ENCODE data around the gene AP2M1. TPM values are rescaled to one million over a fixed set of nuclear protein-coding genes. Genes with fewer than 3 reads are reported as not detected.

The AP2M1 gene
- total and polyA plus RNA-seq, 2 of the 8 experiments (the other 6 are each of a cell fraction or from before 2014, with no cell fraction given): 403 to 454 TPM

DNA sequence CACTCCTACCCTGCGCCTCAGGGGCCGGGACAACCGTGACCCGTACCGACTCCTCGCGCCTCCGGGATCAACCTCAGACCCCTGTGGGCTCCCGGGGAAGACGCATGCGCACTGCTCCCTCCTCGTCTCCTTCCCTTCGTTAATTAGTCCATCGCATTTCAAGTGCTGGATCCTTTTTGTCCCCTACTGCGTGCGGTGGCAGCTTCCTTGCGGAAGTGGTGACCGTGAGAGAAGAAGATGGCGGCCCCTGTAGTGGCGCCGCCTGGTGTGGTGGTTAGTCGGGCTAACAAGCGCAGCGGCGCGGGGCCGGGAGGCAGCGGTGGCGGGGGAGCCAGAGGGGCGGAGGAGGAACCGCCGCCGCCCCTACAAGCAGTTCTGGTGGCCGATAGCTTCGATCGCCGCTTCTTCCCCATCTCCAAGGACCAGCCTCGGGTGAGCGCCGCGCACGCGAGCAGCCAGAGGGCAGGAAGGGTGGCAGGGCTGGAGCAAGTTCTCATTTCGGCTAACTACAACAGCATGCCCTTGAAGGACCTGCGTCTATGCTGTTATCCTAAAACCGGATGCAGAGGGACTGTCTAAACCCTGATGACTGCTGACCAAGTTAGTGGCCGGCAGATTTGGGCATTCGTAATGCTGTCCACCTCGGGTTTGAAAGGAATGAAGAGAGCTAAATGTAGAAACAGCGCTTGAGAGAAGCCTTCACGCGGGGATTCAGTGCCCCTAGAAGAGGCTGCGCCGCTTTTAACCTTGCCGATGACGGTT, 39.3 kb upstream of the AP2M1 start, which contains the start of gene EIF2B5:
Gene EIF2B5, plus strand, starts transcription at position 210 of the 762 bp plus-strand sequence. Its CDS starts 28 bp downstream, at position 238.
- Histone ChIP-seq H3K23ac (ENCODE audit: insufficient read length) (no peak within 1 kb of the TSS), H3K4me2 (ENCODE audit: insufficient read depth in 1 of 2, low read depth in 2 of 2, low read length in 2 of 2) (peak within 1 kb of the TSS; percentile 89 to 99), H4K20me1 (replicated peaks in 1 of 2; ENCODE audit: control insufficient read depth in 1 of 2, insufficient read depth in 2 of 2, low read length in 2 of 2) (peaks cover 0 to 2% of the 10 kb centered on the region in 2 experiments), H4K8ac (ENCODE audit: extremely low read depth, insufficient read depth, low read length) (peak within 1 kb of the TSS; percentile 88; the same call in 1 of the 2 replicates), H3K4ac (replicated peaks; ENCODE audit: insufficient read length, low read depth, low read length) (no peak within 1 kb of the TSS), H3K27ac (ENCODE audit: low read depth, low read length) (peak within 1 kb of the TSS; percentile 32; the same call in 1 of the 2 replicates), H2BK120ac (replicated peaks; ENCODE audit: low read depth, low read length) (no peak within 1 kb of the TSS), H3K36me3 (ENCODE audit: control insufficient read depth in 2 of 4, insufficient read depth in 4 of 4, low read length in 3 of 4) (peaks cover 0 to 5% (median 1%) of the 10 kb centered on the region in 4 experiments; a peak in 3 of 8 replicates), H2AK5ac (ENCODE audit: low read depth, low read length) (no peak within 1 kb of the TSS), H3K4me3 (ENCODE audit: extremely low read depth in 1 of 4, insufficient read depth in 2 of 4, low read depth in 3 of 4, low read length in 4 of 4) (peak within 1 kb of the TSS; percentile 82 to 98 (median 88)), H3K18ac (ENCODE audit: extremely low read depth, low read length) (peak within 1 kb of the TSS; percentile 79), H2BK5ac (ENCODE audit: low read depth, low read length) (peak within 1 kb of the TSS; percentile 82), H2AFZ (ENCODE audit: low read length) (peak within 1 kb of the TSS; percentile 81), H3K23me2 (ENCODE audit: low read depth, low read length) (peaks cover 18% of the 10 kb centered on the region), H3K9ac (replicated peaks in 1 of 4; ENCODE audit: extremely low read depth in 1 of 4, low read depth in 3 of 4, low read length in 3 of 4) (peak within 1 kb of the TSS; percentile 75 to 92 (median 81)), H3K14ac (ENCODE audit: insufficient read length) (no peak within 1 kb of the TSS), H2BK20ac (ENCODE audit: low read length) (no peak within 1 kb of the TSS), H3K27me3 (replicated peaks in 1 of 4; ENCODE audit: control insufficient read depth in 3 of 4, extremely low read depth in 1 of 4, insufficient read depth in 3 of 4, low read length in 3 of 4) (no peaks in the 10 kb centered on the region), H3K9me3 (ENCODE audit: insufficient read depth in 2 of 2, low read depth in 1 of 2, low read length in 1 of 2) (no peaks in the 10 kb centered on the region), H2BK15ac (ENCODE audit: low read length) (peak within 1 kb of the TSS; percentile 37; the same call in 1 of the 2 replicates), H3K56ac (replicated peaks; ENCODE audit: insufficient read length, low read depth, low read length) (no peak within 1 kb of the TSS), H3K79me2 (ENCODE audit: control insufficient read depth in 1 of 2, insufficient read depth in 2 of 2, low read length in 2 of 2) (peaks cover 0 to 35% of the 10 kb centered on the region in 2 experiments; a peak in 3 of 4 replicates), H2BK12ac (ENCODE audit: low read depth, low read length) (peak within 1 kb of the TSS; percentile 53; the same call in 1 of the 2 replicates), H4K91ac (replicated peaks; ENCODE audit: insufficient read length, low read length) (peak within 1 kb of the TSS; percentile 29), H3K4me1 (replicated peaks in 1 of 4; ENCODE audit: control insufficient read depth in 3 of 4, insufficient read depth in 4 of 4, low read length in 3 of 4) (peaks cover 2 to 9% (median 3%) of the 10 kb centered on the region in 4 experiments; a peak in 4 of 7 replicates), H4K5ac (ENCODE audit: insufficient read length, low read depth, low read length) (peak within 1 kb of the TSS; percentile 69), H3K79me1 (ENCODE audit: low read depth, low read length) (no peaks in the 10 kb centered on the region; the same call in 1 of the 2 replicates)
- 1% methylated on average over 41 of the region's 56 CpGs; no CpG with 5 or more reads in 1 of the 2 experiments for WGBS, 2 experiments (ENCODE audit: extremely low coverage in 1 of 2, insufficient coverage in 1 of 2, insufficient read length in 1 of 2, insufficient replicate concordance in 2 of 2, low coverage in 1 of 2, low lambda C conversion rate in 2 of 2, missing lambda C conversion rate in 1 of 2)
- ChIA-PET POLR2A (ENCODE audit: partially characterized antibody) (interaction anchor here (0.6 to 3.1 kb wide), 15 partner anchors 10 to 245 kb away, joined by 3 to 26 read pairs (median 4); partner anchors contain the start of genes ABCF3, CAMK2N2, CHRD and DVL3), CTCF (ENCODE audit: partially characterized antibody) (interaction anchor here (0.7 to 3.0 kb wide), 7 partner anchors 10 to 242 kb away, joined by 3 to 25 read pairs (median 4); no protein-coding TSS in a partner anchor)
- FAIRE-seq (no peak), DNase-seq (ENCODE audit: low read depth in 1 of 2, low spot score in 2 of 2) (peak; percentile 66 to 90)
- TF ChIP-seq CREB1 (IDR thresholded peaks at IDR 0.05) (peak; percentile 56; the same call in 1 of the 2 replicates), TEAD4 (IDR thresholded peaks at IDR 0.05; ENCODE audit: low read depth, low read length) (peak; percentile 20; the same call in 1 of the 2 replicates), SP1 (IDR thresholded peaks at IDR 0.05; ENCODE audit: low read depth, low read length) (no peak), SP4 (IDR thresholded peaks at IDR 0.05; ENCODE audit: low read length) (peak; percentile 85; the same call in 1 of the 2 replicates), TBP (IDR thresholded peaks at IDR 0.05; ENCODE audit: low read depth, low read length) (peak; percentile 82), SRF (IDR thresholded peaks at IDR 0.05; ENCODE audit: low read depth, low read length) (no peak), KDM5A (IDR thresholded peaks at IDR 0.05; ENCODE audit: low read length) (peak; percentile 32; the same call in 1 of the 2 replicates)
- TF ChIP-seq, protein P1, sequence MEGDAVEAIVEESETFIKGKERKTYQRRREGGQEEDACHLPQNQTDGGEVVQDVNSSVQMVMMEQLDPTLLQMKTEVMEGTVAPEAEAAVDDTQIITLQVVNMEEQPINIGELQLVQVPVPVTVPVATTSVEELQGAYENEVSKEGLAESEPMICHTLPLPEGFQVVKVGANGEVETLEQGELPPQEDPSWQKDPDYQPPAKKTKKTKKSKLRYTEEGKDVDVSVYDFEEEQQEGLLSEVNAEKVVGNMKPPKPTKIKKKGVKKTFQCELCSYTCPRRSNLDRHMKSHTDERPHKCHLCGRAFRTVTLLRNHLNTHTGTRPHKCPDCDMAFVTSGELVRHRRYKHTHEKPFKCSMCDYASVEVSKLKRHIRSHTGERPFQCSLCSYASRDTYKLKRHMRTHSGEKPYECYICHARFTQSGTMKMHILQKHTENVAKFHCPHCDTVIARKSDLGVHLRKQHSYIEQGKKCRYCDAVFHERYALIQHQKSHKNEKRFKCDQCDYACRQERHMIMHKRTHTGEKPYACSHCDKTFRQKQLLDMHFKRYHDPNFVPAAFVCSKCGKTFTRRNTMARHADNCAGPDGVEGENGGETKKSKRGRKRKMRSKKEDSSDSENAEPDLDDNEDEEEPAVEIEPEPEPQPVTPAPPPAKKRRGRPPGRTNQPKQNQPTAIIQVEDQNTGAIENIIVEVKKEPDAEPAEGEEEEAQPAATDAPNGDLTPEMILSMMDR (IDR thresholded peaks at IDR 0.05; ENCODE audit: control extremely low read depth in 1 of 3, insufficient read depth in 1 of 3, low read depth in 1 of 3, low read length in 3 of 3): peak; percentile 21 to 27 (median 22); a peak in 3 of 4 replicates
